HEK293T (cell line): Measurements from ENCODE around the gene CYB5R2.

Experiments
- ARNT ChIP-seq: fragments of 450-650 bp; IDR thresholded peaks from 2 replicates; pipeline ENCODE4 v1.6.1; 2017; ENCODE audit warnings: mild to moderate bottlenecking
- BHLHE40 ChIP-seq: fragments of 450-650 bp; IDR thresholded peaks from 2 replicates; pipeline ENCODE4 v1.6.1; 2016; ENCODE audit warnings: mild to moderate bottlenecking, moderate library complexity, borderline replicate concordance
- FOXA1 ChIP-seq: fragments of 450-650 bp; IDR thresholded peaks from 2 replicates; pipeline ENCODE4 v1.6.1; 2016; ENCODE audit warnings: mild to moderate bottlenecking
- FOXK2 ChIP-seq: fragments of 450-650 bp; IDR thresholded peaks from 2 replicates; pipeline ENCODE4 v1.6.1; 2016; ENCODE audit warnings: mild to moderate bottlenecking
- SP1 ChIP-seq: fragments of 450-650 bp; IDR thresholded peaks from 2 replicates; pipeline ENCODE4 v1.6.1; 2017
- SUZ12 ChIP-seq: fragments of 450-650 bp; IDR thresholded peaks from 2 replicates; pipeline ENCODE4 v1.6.1; 2016; ENCODE audit warnings: mild to moderate bottlenecking
- ZNF384 ChIP-seq: fragments of 450-650 bp; IDR thresholded peaks from 2 replicates; pipeline ENCODE4 v1.6.1; 2016

- TF ChIP-seq ZNF384 (no peak), FOXK2 (no peak), BHLHE40 (no peak), SP1 (no peak), SUZ12 (no peak), ARNT (no peak), FOXA1 (no peak)
Observed at GRCh38 chr11:7640816-7641215, 32.5 kb downstream of the CYB5R2 start.
